OCI-LY3 (cell line): ENCODE results near the gene VPS13D.

ENCODE experiments used
- EZH2phosphoT487 ChIP-seq: fragments of 200-600 bp; shearing (Covaris generic); IDR thresholded peaks from 2 replicates; pipeline ENCODE4 v1.6.1; 2018; ENCODE audit warnings: antibody characterized with exemption, mixed run types, low read depth
- TF ChIP-seq, protein P1 (sequence below): fragments of 200-600, 300-600 bp; sonication (generic); IDR thresholded peaks from 2 replicates; pipeline ENCODE4 v1.5.1; 2014; ENCODE audit warnings: antibody characterized with exemption, low read length, low read depth

GRCh38 chr1:12206238-12206637 is 23.6 kb upstream of the VPS13D start:
- TF ChIP-seq EZH2phosphoT487, result no peak
- TF ChIP-seq, protein P1, sequence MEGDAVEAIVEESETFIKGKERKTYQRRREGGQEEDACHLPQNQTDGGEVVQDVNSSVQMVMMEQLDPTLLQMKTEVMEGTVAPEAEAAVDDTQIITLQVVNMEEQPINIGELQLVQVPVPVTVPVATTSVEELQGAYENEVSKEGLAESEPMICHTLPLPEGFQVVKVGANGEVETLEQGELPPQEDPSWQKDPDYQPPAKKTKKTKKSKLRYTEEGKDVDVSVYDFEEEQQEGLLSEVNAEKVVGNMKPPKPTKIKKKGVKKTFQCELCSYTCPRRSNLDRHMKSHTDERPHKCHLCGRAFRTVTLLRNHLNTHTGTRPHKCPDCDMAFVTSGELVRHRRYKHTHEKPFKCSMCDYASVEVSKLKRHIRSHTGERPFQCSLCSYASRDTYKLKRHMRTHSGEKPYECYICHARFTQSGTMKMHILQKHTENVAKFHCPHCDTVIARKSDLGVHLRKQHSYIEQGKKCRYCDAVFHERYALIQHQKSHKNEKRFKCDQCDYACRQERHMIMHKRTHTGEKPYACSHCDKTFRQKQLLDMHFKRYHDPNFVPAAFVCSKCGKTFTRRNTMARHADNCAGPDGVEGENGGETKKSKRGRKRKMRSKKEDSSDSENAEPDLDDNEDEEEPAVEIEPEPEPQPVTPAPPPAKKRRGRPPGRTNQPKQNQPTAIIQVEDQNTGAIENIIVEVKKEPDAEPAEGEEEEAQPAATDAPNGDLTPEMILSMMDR, result no peak
